Smooth muscle cell of the brain vasculature (primary cell): ENCODE measurements around the gene ZNF681.
"Not testable (repeated sequence)": the region's sequence is repeated elsewhere in the genome, so short reads cannot be mapped to it uniquely, and the experiment has no call there.

Experiments
- DNase-seq: peaks from one replicate; pipeline ENCODE4 v3.0.0-alpha.2; 2012; ENCODE audit warnings: low read depth, low spot score

ZNF681 gene

DNA sequence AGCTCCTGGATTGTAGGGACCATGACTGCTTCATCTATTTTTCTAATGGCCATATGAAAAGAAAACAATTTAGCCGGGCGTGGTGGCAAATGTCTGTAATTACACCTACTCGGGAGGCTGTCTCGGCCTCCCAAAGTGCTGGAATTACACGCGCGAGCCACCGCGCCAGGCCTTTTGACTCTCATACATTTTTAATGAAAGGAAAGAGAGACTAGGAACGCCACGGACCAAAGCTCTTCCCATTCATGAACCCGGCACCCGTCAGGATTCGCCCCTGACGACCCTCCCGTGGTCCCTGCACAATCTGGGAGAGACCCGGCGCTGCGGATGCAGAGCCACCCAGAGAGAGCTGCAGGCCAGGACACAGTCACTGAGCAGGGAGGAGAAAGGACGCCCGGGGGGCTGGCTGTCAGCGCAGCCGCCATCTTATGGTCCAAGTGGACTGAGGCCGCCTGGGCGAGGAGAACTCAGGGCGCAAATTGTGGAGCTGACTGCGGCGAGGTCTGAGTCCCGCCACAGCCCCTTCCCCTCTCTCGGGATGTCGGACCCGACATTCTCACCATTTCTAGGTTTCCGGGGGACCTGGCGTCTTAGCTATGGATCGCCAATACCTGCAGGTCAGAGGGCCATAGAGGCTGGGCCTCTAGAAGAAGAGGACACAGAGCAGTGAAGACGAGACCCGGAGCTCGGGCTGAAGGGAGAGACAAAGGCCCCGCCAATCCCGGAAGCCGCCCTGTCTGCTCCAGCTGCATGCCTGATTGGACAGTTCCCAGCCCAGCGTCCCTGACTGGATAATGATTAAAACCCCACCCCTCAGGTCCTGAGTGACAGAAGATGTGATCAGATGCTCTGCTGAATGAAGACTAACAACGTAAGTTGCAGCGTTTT, at the start of gene ZNF681:
Gene ZNF681, minus strand, starts transcription at position 705 of the 888 bp plus-strand sequence. Its CDS starts 142 bp downstream, at position 563.
- DNase-seq, result peak; percentile 56

- no peak for DNase-seq
Observed at GRCh38 chr19:23804676-23805075, 46.0 kb upstream of the ZNF681 start.

- no peak for DNase-seq
Observed at GRCh38 chr19:23802290-23802689, 43.6 kb upstream of the ZNF681 start.

- DNase-seq, result no peak
Observed at GRCh38 chr19:23801803-23802202, 43.1 kb upstream of the ZNF681 start.

DNA sequence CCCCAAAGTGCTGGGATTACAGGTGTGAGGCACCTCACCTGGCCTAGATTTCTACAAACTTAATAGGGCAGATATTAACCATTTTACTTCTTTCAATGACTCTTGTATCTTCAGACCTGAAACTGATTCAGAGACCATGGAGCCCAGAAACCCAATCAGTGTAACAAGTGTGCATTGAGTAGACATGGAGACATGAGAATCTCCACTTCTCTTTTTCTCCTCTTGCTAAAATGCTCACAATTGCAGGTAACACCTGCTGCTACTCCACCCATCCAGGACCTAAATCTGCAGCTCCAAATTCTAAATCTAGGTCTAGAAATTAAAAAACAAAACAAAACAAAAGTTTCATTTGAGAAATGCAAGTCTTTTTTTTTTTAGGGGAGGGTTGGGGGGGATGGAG, 42.2 kb upstream of the ZNF681 start:
- DNase-seq, result no peak

GRCh38 chr19:23800271-23800670, 41.6 kb upstream of the ZNF681 start:
- DNase-seq, result no peak

DNA sequence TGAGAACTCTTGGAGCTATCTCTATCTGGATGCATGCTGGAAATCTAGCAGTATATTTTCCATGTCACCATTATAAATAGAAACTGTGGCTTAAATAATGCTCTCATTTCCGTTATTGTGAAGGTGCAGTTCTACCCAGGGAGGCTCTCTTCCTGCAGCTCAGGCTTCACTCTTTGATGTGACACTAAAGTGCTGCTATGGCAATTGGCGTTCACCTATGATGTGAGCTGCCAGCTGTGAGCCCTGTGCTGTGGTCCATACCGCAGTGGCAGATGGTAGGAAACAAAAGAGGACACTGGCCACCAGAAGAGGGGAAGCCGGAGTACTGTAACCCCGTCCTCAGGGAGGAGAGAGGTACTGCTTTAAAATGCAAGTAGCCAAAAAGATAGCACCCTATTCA, 40.6 kb upstream of the ZNF681 start:
- no peak for DNase-seq

GRCh38 chr19:23795462-23795861, 36.8 kb upstream of the ZNF681 start:
- no peak for DNase-seq

DNA sequence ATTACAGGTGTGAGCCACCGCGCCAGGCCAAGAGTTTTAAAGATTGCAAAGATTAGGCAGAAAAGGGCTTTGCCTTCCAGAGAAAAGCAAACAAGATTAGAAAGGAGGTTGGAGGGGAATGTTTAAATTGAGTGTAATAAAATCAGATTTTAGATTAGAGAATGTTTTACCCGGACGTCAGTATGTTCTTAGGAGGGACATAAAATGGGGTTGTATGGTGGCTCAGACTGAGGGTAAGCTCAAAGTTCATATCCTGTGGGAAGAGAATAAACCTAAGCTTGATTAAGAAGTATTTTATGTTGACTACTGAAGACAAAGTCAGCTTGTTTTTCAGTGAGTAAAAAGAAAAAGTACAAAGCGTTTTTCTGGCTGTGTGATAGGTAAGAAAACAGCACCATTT, 34.1 kb upstream of the ZNF681 start:
- no peak for DNase-seq

DNA sequence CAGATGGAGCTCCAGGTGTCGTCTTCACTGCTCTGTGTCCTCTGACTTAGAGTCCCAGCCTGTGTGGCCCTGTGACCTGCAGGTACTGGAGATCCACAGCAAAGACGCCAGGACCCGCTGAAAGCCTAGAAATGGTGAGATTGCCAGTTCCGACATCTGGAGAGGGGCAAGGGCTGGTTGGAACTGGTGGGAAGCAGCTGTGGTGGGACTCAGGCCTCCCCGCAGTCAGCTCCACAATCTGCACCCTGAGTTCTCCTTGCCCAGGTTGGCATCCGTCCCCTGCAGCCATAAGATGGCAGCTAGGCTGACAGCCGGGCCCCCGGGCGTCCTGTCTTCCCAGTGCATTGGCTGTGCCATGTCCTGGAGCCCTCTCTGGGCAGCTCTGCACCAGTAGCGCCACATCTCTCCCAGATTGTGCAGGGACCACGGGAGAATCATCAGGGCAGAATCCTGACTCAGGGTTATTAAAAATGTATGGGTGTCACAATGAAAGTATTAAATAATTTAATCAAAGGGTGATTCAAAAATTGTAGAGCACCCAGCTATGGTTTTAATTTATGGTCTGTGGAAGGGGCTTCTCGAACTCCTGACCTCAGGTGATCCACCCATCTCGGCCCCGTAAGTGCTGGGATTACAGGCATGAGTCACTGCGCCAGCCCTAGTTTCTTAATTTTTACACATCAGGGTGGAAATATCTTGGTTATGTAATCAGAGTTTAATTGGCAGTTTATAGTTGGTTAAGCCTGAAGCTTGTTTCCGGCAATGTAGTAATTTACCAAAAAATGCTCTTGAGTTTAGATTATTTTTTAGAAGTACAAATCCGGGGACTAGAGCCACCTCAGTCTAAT, 32.2 kb upstream of the ZNF681 start:
- no peak for DNase-seq

DNA sequence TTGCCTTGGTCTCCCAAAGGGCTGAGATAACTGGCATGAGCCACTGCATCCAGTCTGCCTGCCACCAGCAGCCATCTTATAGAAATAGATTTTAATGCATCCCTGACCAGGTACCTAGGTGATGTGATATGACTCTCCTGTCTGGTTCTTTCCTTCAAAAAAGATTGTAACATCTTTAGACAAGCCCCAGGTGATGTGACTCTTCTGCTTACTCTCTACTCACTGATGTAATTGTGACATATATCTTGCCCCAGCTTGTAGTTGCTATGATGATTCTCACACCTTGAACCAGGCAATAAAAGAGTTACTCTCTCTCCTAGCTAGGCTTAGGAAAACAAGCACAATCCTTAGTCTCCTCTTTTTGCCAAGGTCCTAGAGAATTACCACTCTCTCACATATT, 30.6 kb upstream of the ZNF681 start:
- no peak for DNase-seq

GRCh38 chr19:23788411-23788810, 29.7 kb upstream of the ZNF681 start:
- no peak for DNase-seq

GRCh38 chr19:23787106-23787505, 28.4 kb upstream of the ZNF681 start:
- no peak for DNase-seq

GRCh38 chr19:23785982-23786381, 27.3 kb upstream of the ZNF681 start:
- DNase-seq, result no peak

DNA sequence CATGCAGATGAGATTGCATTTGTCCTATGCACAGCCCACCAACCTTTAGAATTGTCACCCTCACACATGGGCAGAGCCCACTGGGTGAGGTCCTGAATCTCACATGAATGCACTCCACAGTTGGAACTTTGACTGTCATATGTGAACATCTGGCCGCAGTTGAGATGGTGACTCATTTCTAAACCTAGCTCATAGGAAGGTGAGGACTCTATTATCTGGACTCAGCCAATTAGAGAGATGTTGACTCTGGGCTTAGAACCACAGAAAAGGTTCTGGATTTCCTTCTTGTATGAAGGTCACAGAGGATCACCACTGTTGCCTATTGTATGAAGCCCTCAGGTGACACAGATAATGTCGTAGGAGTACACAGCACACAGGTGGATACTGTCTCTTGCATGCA, 25.6 kb upstream of the ZNF681 start:
- DNase-seq, result no peak

DNA sequence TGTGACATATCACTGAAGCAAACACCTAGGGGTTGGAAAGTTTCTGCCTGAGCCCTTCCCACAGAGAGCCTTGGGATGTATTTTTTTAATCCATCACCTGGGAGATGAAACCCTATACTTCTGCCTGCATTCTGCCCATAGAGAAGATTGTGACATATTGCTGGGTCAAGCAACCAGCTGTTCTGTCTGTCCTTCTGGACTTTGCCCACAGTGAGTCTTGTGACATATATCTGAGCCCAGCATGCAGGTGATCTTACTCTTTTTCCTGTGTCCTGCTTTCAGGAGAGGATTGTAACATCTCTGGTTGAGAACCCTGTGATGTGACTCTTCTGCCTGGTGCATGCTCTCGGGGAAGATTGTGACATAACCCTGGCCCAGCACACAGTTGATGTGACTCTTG, 24.9 kb upstream of the ZNF681 start:
- no peak for DNase-seq

DNA sequence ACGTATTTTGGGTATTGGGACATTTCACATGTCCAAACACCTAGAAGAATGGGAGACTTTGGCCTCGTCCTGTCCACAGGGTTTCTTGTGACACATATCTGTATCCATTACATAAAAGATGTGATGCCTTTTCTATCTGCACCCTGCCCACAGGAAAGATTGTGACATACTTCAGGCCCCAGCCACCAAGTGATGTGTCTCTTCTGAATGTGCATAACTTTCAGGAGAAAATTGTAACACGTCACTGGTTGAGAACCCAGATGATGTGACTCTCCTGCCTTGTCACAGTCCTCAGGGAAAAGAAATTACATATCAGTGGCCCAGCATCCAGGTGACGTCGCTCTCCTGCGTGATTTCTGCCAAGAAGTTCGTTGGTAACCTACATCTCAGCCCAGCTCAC, 21.0 kb upstream of the ZNF681 start:
- DNase-seq, result no peak

DNA sequence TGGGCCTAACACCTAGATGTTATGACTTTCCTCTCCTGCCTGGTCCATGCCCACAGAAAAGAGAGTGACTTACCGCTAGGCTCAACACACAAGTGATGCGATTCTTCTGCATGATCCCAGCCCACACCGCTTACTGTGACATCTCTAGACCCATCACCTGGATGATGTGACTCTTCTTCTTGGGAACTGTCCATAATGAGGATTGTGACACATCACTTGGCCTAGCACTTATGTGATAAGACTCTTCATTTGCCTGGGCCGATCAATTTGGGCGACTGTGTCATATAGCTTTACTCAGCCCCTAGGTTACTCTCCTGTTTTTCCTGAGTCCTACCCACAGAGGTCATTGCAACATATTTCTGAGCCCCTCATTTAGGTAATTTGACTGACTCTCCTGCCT, 19.9 kb upstream of the ZNF681 start:
- no peak for DNase-seq

- not testable (repeated sequence) for DNase-seq
Observed at GRCh38 chr19:23778036-23778435, 19.3 kb upstream of the ZNF681 start.

- DNase-seq, result no peak
Observed at GRCh38 chr19:23777216-23777615, 18.5 kb upstream of the ZNF681 start.

- DNase-seq, result no peak
Observed at GRCh38 chr19:23776507-23777205, 18.0 kb upstream of the ZNF681 start.

- DNase-seq, result no peak
Observed at GRCh38 chr19:23774524-23774971, 15.9 kb upstream of the ZNF681 start.
